Activated CD4-positive, alpha-beta T cell treated with anti-CD3 and anti-CD28 coated beads, Interleukin-2, amount 50 U/mL, for 4 hours (primary cell): ENCODE measurements around the gene SPSB4.

Experiments
- DNase-seq, 2 experiments: peaks; one replicate each; pipeline ENCODE4 v3.0.0-alpha.2; 2020

Gene SPSB4

DNA sequence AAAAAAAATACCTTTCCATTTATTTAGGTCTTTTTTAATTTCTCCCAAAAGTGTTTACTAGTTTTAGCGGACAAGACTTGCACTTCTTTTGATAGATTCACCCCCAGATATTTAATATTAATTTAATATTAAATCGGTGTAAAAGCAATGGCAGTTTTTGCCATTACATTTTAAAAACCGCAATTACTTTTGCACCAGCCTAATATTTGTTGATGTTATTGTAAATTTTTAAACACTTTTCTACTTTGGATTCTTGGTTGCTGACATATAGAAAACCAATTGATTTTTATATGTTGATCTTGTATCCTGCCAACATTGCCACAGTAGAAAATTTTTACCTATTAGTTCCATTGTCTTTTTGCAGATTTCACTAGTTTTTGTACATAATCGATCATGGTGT is 116.5 kb downstream of the SPSB4 start:
- DNase-seq, result no peak

DNA sequence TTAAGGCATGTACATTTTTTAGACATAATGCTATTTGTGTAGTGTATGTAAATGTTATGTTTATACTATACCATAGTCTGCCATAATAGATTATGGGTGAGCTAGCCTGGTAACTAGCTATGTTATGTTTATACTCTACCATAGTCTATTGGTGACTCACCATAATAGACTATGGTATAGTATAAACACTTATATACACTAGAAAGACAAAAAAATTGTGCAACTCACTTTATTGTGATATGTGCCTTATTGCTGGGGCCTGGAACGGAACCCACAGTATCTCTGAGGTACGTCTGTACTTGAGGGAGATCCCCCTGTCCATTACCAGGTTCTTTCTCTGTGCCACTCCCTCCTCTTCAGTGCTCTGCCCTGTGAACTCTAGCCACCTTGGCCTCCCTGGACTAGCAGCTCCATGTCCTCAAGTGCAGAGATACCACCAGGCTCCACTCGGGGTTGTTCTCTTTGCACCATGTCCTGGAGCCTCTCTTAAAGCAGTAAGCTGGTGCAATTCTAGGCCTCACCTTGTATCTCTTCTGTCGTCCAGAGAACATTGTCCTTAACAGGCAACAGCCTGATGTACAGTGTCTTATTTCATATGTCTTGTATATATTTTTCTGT is 119.6 kb downstream of the SPSB4 start:
- no peak for DNase-seq

DNA sequence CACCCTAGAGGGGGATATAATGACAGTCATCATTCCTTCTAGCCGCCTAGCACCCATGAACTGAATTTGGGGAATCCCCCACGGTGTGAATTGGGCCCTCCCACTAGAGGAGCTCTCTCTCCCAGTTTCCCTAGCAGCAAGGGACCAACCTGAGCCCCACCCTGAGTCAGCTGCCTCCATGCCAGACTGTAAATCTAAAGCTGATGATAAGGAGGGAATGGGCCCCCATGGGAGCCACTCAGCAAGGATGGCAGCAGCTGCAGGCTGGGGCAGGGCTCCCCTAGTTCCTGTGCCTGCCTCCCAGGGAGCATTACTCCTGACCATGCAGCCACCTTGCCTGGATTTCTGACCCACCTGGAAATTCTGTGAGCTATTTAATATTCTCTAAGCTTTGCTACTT is 123.5 kb downstream of the SPSB4 start:
- DNase-seq, result no peak

DNA sequence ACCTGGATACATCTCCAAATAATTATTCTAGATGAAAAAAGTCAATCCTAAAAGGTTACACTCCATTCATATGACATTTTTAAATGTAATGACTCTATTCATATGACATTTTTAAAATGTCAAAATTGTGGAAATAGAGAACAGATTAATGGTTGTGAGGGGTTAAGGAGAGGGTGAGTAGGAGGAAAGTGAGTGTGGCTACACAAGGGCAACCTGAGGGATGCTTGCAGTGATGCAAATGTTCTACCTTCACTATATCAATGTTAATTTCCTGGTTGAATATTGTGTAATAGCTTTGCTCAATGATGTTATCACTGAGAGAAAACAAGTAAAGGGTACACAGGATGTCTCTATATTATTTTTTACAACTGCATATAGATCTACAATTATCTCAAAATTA is 125.6 kb downstream of the SPSB4 start:
- DNase-seq, result no peak

DNA sequence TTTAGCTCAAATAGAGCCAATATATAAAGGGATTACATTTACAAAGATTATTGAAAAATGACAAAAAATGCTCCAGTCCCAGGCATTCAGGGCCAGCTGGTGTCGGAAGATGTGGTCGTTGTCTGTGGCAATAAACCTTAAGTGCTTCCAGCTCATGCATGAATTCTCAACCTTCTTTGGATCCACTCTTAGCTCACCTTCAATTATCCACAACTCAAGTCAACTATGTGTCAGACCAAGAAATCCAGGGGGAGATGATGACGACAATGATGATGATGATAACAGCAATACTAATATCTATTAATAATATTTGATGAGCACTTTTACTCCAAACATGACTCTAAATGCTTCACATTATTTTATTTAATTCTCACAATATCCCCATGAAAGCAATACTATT is 126.9 kb downstream of the SPSB4 start:
- DNase-seq, result no peak

DNA sequence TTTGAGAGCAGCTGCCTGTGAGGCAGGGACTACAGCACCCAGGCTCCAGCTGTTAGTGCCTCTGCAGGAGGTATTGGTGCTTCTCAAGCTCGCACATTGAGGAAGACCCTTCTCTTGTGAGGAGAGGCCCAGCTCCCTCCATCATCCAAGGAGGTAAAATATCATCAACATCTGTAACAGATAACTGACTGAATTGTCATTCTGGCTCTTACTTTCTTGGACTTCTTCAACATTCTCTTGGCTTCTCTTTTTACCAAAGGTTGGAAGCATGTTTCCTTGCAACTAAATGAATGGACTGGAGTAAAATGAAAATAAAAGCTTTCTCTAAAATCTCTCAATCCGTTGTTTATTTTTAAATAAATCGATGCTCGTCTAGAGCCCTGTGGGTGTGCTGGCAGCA is 127.4 kb downstream of the SPSB4 start:
- no peak for DNase-seq

DNA sequence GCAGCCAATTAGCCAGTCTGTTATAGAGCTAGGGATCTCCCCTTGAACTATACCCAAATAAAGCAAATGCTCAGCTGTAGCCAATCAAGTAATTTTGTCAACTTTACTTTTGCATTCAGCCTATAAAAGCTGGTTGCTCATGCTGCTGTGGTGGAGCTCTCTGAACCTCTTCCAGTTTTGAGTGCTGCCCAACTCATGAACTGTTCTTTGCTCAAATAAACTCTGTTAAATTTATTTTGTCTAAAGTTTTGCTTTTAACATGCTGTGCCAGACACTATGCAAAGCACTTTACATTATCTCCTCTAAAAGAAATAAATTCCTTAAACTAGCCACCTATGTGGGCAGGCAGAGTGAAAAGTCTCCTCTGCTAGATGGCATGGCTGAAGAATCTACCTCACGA is 128.8 kb downstream of the SPSB4 start:
- no peak for DNase-seq

DNA sequence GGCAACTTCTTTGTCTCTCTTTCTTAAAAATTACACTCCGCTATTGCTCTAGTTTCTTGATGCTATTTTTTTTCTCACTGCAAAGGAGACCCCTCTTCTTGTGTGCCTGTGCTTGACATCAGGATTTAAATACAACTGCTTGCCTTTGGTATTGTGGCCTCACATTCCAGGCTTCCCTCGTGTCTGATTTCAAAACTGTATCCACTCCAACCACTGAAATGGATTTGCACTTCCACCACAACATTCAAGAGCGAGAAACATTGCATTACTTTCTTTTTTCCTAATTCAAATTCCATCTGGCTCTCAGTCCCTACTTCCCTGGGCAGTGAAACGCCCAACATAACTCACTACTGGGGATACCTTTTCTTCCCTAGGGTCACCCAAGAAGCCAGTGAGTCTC is 130.0 kb downstream of the SPSB4 start:
- no peak for DNase-seq

DNA sequence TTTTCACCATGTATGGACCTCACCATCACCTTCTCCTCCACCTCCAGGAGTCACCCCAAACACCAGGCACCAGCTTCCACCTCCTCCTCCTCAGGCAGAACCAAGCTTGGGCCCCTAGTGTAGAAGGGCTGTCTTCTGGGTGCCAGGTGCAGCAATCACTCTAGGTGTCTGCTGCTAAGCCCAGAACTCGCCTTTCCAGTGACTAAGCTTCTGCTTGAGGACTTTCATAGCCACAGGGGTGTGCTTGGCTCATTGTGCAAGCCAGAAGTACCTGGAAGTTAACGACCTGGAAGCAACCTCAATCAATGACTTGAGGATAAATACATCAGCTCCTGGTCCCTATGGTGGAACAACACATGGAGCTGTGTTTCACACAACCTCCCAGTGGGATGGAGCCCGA is 130.7 kb downstream of the SPSB4 start:
- DNase-seq, result no peak

DNA sequence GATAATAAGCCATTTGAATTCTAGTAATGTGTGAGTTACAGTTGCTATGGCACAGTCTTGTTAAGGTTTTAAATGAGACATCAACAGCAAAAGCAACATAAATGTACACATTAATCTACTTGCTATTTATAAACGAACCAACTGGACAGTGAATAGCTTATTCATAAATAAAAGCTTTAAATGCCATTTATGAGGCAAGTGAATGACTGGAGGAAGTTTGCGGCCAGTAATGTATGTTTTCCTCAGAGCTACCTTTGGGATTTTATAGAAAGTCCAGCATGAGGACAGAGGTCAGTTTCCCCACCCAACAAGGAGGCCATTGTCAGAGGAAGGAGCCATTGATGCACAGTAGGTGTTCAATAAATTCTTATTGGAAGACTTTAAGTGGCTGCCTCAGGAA is 132.5 kb downstream of the SPSB4 start:
- DNase-seq, result no peak

DNA sequence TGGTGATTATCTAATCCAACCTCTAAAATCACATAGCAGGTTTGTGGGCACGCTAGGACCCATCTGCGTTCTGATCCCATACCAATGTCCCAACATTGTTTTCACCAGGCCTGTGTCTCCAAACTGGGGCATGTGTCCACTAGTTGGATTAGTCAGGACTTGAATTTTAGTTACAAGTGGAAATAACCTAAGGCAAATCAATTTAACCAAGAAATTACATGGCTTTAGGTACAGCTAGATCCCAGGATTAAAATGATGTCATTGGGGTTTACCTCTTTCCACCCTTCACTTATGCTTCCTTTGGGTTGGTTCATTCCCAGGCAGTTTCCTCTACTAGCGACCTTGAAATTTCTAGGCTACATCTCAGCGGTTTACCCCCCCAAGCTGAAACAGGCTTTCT is 133.3 kb downstream of the SPSB4 start:
- DNase-seq, result no peak

DNA sequence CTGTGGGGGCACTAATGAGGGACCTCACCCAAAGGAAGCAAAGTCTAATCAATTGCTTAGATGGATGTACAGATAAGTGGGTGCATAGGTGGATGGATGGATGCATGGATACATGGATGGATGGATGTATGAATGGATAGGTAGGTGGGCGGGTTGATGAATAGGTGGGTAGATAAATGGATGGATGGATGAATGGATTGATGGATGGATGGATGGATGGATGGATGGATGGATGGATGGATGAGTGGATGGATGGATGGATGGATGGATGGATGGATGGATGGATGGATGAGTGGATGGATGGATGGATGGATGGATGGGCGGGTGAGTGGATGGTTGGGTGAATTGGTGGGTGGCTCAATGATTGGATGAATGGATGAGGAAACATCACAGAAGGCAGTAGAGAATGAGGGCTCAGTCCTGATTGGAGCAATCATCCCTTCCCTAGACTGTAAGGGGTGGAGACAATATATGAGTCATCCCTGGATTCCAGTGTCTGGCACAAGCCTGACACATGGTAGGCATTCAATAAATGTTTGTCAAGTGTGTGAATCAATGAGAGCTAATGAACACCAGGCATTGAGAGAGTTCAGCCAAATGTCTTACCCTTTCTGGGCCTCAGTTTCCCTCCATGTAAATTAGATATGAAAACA is 140.1 kb downstream of the SPSB4 start:
- no peak for DNase-seq

DNA sequence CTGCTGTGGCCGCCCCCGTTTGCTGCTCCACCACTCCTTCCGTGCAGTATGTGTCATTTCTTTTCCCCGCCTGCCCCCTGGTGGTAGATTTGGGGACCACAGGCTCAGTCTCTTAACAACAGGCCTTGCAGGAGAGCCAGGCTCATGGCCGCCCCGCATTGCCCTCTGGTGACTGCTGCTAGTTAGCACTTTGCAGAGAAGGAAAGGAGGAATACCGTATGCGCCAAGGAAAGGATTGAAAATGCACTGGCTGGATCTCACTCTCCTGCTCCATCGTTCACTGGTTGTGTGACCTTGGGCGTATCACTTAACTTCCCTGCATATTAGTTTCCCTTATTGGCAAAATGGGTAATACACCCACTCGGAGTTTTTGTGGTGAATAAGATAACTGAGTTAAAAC is 141.2 kb downstream of the SPSB4 start:
- DNase-seq, result peak; percentile 98 to 99

DNA sequence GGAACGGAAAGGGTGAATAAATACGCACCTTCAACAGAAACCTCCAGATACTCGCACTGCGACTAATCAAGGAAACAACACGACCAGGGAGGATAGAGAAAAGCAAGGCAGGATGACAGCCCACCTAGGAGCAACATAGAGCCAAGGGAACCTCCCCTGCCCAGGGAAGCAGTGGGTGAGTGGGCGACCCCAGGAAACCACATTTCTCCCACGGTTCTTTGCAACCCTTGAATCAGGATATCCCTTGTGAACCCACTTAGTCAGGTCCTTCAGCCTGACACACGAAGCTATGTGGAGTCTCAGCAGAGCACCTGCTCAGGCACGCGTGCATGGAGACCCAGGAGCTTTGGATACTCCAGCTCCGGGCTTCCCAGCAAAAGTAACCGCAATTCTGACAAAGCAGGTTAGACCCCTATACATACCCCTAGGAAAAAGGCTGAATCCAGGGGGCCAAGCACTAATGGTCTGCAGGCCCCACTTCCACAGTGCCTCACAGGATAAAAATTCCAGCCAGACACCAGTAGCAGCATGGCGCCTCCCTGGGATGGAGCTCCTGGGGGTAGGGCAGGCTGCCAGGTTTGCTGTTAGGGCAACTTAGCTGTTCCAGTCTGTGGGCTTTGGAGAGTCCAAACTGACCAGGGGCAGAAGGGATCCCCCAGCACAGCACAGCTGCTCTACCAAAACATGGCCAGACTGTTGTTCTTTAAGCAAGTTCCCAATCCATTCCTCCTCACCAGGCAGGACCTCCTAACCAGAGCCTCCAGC is 142.1 kb downstream of the SPSB4 start:
- DNase-seq, result no peak
